ENCODE measurements around the gene SEC23B. TPM values are rescaled to one million over a fixed set of nuclear protein-coding genes. Genes with fewer than 3 reads are reported as not detected.

SEC23B gene
- total RNA-seq, 1 experiment from 2014 or later: 85.8 TPM

GRCh38 chr20:18580012-18580411, 72.3 kb downstream of the SEC23B start:
- H3K27ac ChIP-seq (ENCODE audit: low read depth, low read length): no peak overlapping the region
- no peak overlapping the region for H3K4me2 ChIP-seq (ENCODE audit: low read length)
- no peaks in the 10 kb centered on the region for H3K9me2 ChIP-seq (ENCODE audit: insufficient read depth)
- no peaks in the 10 kb centered on the region for H3K27me3 ChIP-seq (ENCODE audit: insufficient read depth, low read length)
- no peaks in the 10 kb centered on the region for H4K20me1 ChIP-seq (ENCODE audit: insufficient read depth)
- TF ChIP-seq CEBPB (IDR thresholded peaks at IDR 0.05; ENCODE audit: low read depth) (no peak), SRF (IDR thresholded peaks at IDR 0.05; ENCODE audit: low read depth) (no peak), EZH2phosphoT487 (IDR thresholded peaks at IDR 0.05; ENCODE audit: borderline replicate concordance) (no peak), JUND (IDR thresholded peaks at IDR 0.05) (no peak), FOSL1 (IDR thresholded peaks at IDR 0.05; ENCODE audit: low read depth) (no peak), YY1 (IDR thresholded peaks at IDR 0.05; ENCODE audit: extremely low read depth, insufficient replicate concordance, low read depth, low read length) (no peak), POLR2A (IDR thresholded peaks at IDR 0.05; ENCODE audit: borderline replicate concordance, extremely low read depth, insufficient read depth, insufficient read length) (no peak), EGR1 (IDR thresholded peaks at IDR 0.05; ENCODE audit: low read depth) (no peak), REST (IDR thresholded peaks at IDR 0.05; ENCODE audit: low read depth) (no peak), CTCF (IDR thresholded peaks at IDR 0.05 in 2 of 3, conservative IDR thresholded peaks at IDR 0.05 in 1 of 3; ENCODE audit: borderline replicate concordance in 1 of 3, insufficient read depth in 1 of 3, low read depth in 2 of 3, low read length in 2 of 3) (no peak), POLR2AphosphoS5 (IDR thresholded peaks at IDR 0.05; ENCODE audit: low read depth, low read length) (no peak), ELF1 (IDR thresholded peaks at IDR 0.05; ENCODE audit: borderline replicate concordance, low read depth) (no peak), RAD21 (IDR thresholded peaks at IDR 0.05; ENCODE audit: low read depth) (no peak), ZBTB33 (IDR thresholded peaks at IDR 0.05; ENCODE audit: extremely low read depth, insufficient replicate concordance, low read length) (no peak), TCF7L2 (IDR thresholded peaks at IDR 0.05; ENCODE audit: borderline replicate concordance, extremely low read depth, insufficient read depth, insufficient read length) (no peak), ATF3 (IDR thresholded peaks at IDR 0.05) (no peak), ZNF274 (IDR thresholded peaks at IDR 0.05; ENCODE audit: low read depth, low read length) (no peak), MAX (IDR thresholded peaks at IDR 0.05) (no peak)
- no peaks in the 10 kb centered on the region for H3K79me2 ChIP-seq (ENCODE audit: insufficient read depth, low read length)
- H3K9ac ChIP-seq (ENCODE audit: low read length): no peak overlapping the region
- no TSS peak for BruUV-seq (replicated peaks)
- intact Hi-C loops (cut with micrococcal nuclease): no loop called here
- RAD21 ChIA-PET (ENCODE audit: low non-redundant PET in 1 of 2, low total read pairs in 2 of 2, uncharacterized antibody in 2 of 2, unreplicated experiment in 2 of 2): no interaction called here
- no peaks in the 10 kb centered on the region for H3K4me1 ChIP-seq (ENCODE audit: control insufficient read depth in 1 of 2, insufficient read depth in 2 of 2, low read length in 2 of 2)
- no peak overlapping the region for H2AFZ ChIP-seq (ENCODE audit: low read depth, low read length, poor library complexity, severe bottlenecking)
- CTCF ChIA-PET: no interaction called here
- POLR2A ChIA-PET: no interaction called here
- ATAC-seq (no peak), DNase-seq (ENCODE audit: low read depth, low spot score) (no peak)
- H3K4me3 ChIP-seq (replicated peaks in 1 of 2; ENCODE audit: low read depth in 1 of 2, low read length in 2 of 2): no peak overlapping the region
- no peaks in the 10 kb centered on the region for H3K36me3 ChIP-seq (ENCODE audit: control insufficient read depth in 1 of 2, insufficient read depth in 2 of 2, low read length in 2 of 2)
- no peaks in the 10 kb centered on the region for H3K9me3 ChIP-seq (ENCODE audit: control insufficient read depth in 1 of 2, insufficient read depth in 1 of 2, low read depth in 1 of 2, low read length in 2 of 2)
